Body of pancreas (tissue), 4 donors: Measurements from ENCODE around the gene GSK3B. TPM values are rescaled to one million over a fixed set of nuclear protein-coding genes. Genes with fewer than 3 reads are reported as not detected.

ENCODE experiments used
- ATAC-seq: fragments of 150-250 bp; one replicate; pipeline ENCODE4 v1.9.1; 2016
- DNase-seq, 4 donors: peaks; one replicate each; pipeline ENCODE4 v3.0.0-alpha.2; 2019
- H3K27ac ChIP-seq, 4 donors: fragments of 200-600 bp; sonication (generic); 1 replicate in 3 of 4; 2 replicates in 1 of 4; pipeline versions ENCODE4 v1.5.1 to v1.6.1; 2016 to 2019; ENCODE audit warnings: mild to moderate bottlenecking in 1 of 4, mixed read lengths in 1 of 4, moderate library complexity in 1 of 4
- H3K27me3 ChIP-seq, 2 donors: fragments of 200-600 bp; sonication (generic); one replicate each; pipeline ENCODE4 v1.6.0; 2016; ENCODE audit warnings: mild to moderate bottlenecking in 1 of 2
- H3K36me3 ChIP-seq, 2 donors: fragments of 200-600 bp; sonication (generic); replicated peaks in 1 of 2; 2 replicates each; pipeline ENCODE4 v1.5.1; 2016; ENCODE audit warnings: low read depth in 2 of 2; ENCODE audit not compliant: insufficient read depth in 1 of 2
- H3K4me1 ChIP-seq: fragments of 200-600 bp; sonication (generic); one replicate; pipeline ENCODE4 v1.6.0; 2016
- H3K4me3 ChIP-seq, 2 donors: fragments of 200-600 bp; sonication (generic); 1 replicate in 1 of 2; 2 replicates in 1 of 2; pipeline ENCODE4 v1.5.1; 2016 to 2019
- H3K9me3 ChIP-seq, 3 donors: fragments of 200-600 bp; sonication (generic); 1 replicate in 2 of 3; 2 replicates in 1 of 3; pipeline ENCODE4 v1.5.1; 2016
- CTCF ChIP-seq, 7 experiments: fragments of 450-650 bp in 4 of 7; fragments of 200-600 bp in 3 of 7; sonication (generic) in 3 of 7; IDR thresholded peaks; one replicate each; pipeline ENCODE4 v1.5.1; 2016 to 2019; ENCODE audit warnings: antibody characterized with exemption in 7 of 7
- POLR2A ChIP-seq, 3 donors: fragments of 450-650 bp; IDR thresholded peaks; one replicate each; pipeline ENCODE4 v1.6.1; 2016; ENCODE audit warnings: antibody characterized with exemption in 3 of 3, mild to moderate bottlenecking in 2 of 3
- WGBS, 2 donors: methylation state at CpG; one replicate each; pipeline ENCODE4 v1.1.5; 2017; 5-methylcytosine and 5-hydroxymethylcytosine counted together
- intact Hi-C: fragments of 100-400 bp; cut with DNase I; formaldehyde crosslinking; loops from one replicate; pipeline ENCODE4 v1.15.1; 2023
- total RNA-seq, 2 donors: library from RNA; depleted of rRNA; stranded (reverse); fragments of >200 nt; gene quantifications; one replicate each; pipeline ENCODE4 v1.1.0, GENCODE V29; 2016

The GSK3B gene
- total RNA-seq, 2 donors from 2014 or later: 15.0 to 18.8 TPM

GRCh38 chr3:119858957-119859356 is 235.3 kb downstream of the GSK3B start:
- no peak for DNase-seq
- Histone ChIP-seq H3K9me3 (peaks cover 0 to 4% (median 0%) of the 10 kb centered on the region in 3 donors), H3K27ac (no peak overlapping the region), H3K4me3 (no peak overlapping the region), H3K4me1 (no peaks in the 10 kb centered on the region), H3K27me3 (no peaks in the 10 kb centered on the region), H3K36me3 (peaks cover 8 to 9% of the 10 kb centered on the region in 2 donors)
- 44 to 61% methylated on average over 2 of the region's 2 CpGs for WGBS, 2 donors
- intact Hi-C loops: no loop called here
- TF ChIP-seq POLR2A (IDR thresholded peaks at IDR 0.05) (no peak), CTCF (IDR thresholded peaks at IDR 0.05) (no peak)
- no peak for ATAC-seq

GRCh38 chr3:119856695-119857094 is 237.6 kb downstream of the GSK3B start:
- Histone ChIP-seq H3K9me3 (peaks cover 0 to 4% (median 0%) of the 10 kb centered on the region in 3 donors), H3K36me3 (peaks cover 0 to 3% of the 10 kb centered on the region in 2 donors), H3K4me1 (no peaks in the 10 kb centered on the region), H3K4me3 (no peak overlapping the region), H3K27me3 (no peaks in the 10 kb centered on the region), H3K27ac (no peak overlapping the region)
- intact Hi-C loops: no loop called here
- 97 to 98% methylated on average over 3 of the region's 3 CpGs for WGBS, 2 donors
- TF ChIP-seq POLR2A (IDR thresholded peaks at IDR 0.05) (no peak), CTCF (IDR thresholded peaks at IDR 0.05) (no peak)
- ATAC-seq (no peak), DNase-seq (no peak)

GRCh38 chr3:119849126-119849525 is 245.1 kb downstream of the GSK3B start:
- intact Hi-C loops: no loop called here
- ATAC-seq: no peak
- no peak for DNase-seq
- Histone ChIP-seq H3K4me3 (no peak overlapping the region), H3K27ac (no peak overlapping the region), H3K4me1 (no peaks in the 10 kb centered on the region), H3K9me3 (no peaks in the 10 kb centered on the region), H3K27me3 (no peaks in the 10 kb centered on the region), H3K36me3 (no peaks in the 10 kb centered on the region)
- TF ChIP-seq CTCF (IDR thresholded peaks at IDR 0.05) (no peak), POLR2A (IDR thresholded peaks at IDR 0.05) (no peak)
- WGBS, 2 donors: 94 to 97% methylated on average over 2 of the region's 2 CpGs

- TF ChIP-seq CTCF (IDR thresholded peaks at IDR 0.05) (no peak), POLR2A (IDR thresholded peaks at IDR 0.05) (no peak)
Measured at GRCh38 chr3:119841808-119842471, 252.3 kb downstream of the GSK3B start.

GRCh38 chr3:119835556-119835955 is 258.7 kb downstream of the GSK3B start:
- Histone ChIP-seq H3K4me1 (no peaks in the 10 kb centered on the region), H3K4me3 (no peak overlapping the region), H3K27me3 (no peaks in the 10 kb centered on the region), H3K36me3 (no peaks in the 10 kb centered on the region), H3K9me3 (no peaks in the 10 kb centered on the region), H3K27ac (no peak overlapping the region)
- intact Hi-C loops: no loop called here
- ATAC-seq (no peak), DNase-seq (no peak)
- TF ChIP-seq CTCF (IDR thresholded peaks at IDR 0.05) (no peak), POLR2A (IDR thresholded peaks at IDR 0.05) (no peak)

More at GRCh38 chr3:119841808-119842471, 252.3 kb downstream of the GSK3B start:
- Histone ChIP-seq H3K9me3 (no peaks in the 10 kb centered on the region), H3K4me1 (peaks cover 5% of the 10 kb centered on the region), H3K4me3 (no peak overlapping the region), H3K36me3 (no peaks in the 10 kb centered on the region), H3K27ac (no peak overlapping the region), H3K27me3 (no peaks in the 10 kb centered on the region)
- no peak for ATAC-seq
- no peak for DNase-seq
- intact Hi-C loops: no loop called here
- 67 to 71% methylated on average over 2 of the region's 2 CpGs for WGBS, 2 donors
